GM12872 (cell line): Measurements from ENCODE around the gene SGPP1.

ENCODE experiments used
- TF ChIP-seq, protein P1 (sequence below): IDR thresholded peaks from 3 replicates; pipeline ENCODE4 v1.5.1; 2011; ENCODE audit warnings: low read depth, mild to moderate bottlenecking, low read length, moderate library complexity; ENCODE audit not compliant: insufficient read depth

Gene SGPP1, protein sequence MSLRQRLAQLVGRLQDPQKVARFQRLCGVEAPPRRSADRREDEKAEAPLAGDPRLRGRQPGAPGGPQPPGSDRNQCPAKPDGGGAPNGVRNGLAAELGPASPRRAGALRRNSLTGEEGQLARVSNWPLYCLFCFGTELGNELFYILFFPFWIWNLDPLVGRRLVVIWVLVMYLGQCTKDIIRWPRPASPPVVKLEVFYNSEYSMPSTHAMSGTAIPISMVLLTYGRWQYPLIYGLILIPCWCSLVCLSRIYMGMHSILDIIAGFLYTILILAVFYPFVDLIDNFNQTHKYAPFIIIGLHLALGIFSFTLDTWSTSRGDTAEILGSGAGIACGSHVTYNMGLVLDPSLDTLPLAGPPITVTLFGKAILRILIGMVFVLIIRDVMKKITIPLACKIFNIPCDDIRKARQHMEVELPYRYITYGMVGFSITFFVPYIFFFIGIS

DNA sequence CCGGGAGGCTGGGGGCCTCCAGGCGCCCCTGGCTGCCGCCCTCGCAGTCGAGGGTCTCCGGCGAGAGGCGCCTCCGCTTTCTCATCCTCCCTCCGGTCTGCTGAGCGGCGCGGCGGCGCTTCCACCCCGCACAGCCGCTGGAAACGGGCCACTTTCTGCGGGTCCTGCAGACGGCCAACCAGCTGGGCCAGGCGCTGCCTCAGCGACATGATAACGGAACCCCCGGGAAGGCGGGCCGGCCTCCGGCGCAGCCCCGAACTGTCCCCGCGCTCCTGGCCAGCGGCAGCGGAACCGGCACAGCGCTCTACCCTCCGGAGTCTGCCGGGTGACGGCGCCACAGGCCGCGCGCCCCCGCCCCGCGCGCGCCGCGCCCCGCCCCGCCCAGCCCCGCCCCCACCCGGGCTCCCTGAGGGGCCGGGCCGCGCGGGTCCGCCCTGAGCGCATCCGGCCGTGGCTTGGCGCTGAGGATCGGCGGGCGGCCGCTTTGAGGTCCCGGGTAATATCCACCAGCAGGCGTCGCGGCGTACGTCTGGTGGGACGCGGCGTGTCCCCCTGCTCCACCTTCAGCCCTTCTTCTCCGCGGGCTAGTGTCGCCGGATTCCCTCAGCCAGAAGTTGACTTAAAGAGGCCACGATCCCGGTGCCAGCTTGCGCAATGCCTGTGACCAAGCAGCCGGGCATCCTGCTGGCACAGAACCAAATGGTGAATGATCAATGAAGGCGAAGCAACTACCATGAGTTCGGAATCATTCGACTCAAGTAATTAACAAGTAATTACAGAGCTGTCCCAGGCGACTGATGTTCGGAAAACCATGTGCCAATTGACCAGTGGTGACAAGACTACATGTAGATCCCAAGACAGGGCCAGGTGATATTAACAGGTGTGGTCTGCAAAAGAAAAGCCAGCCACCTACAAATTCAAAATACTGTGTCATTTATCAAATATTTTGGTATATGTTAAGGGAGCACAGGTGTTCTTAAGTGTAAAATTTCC, at the start of gene SGPP1:
SGPP1 (minus strand) TSS at position 330 of the 993 bp plus-strand sequence; CDS start at position 209, 121 bp downstream.
- TF ChIP-seq, protein P1, sequence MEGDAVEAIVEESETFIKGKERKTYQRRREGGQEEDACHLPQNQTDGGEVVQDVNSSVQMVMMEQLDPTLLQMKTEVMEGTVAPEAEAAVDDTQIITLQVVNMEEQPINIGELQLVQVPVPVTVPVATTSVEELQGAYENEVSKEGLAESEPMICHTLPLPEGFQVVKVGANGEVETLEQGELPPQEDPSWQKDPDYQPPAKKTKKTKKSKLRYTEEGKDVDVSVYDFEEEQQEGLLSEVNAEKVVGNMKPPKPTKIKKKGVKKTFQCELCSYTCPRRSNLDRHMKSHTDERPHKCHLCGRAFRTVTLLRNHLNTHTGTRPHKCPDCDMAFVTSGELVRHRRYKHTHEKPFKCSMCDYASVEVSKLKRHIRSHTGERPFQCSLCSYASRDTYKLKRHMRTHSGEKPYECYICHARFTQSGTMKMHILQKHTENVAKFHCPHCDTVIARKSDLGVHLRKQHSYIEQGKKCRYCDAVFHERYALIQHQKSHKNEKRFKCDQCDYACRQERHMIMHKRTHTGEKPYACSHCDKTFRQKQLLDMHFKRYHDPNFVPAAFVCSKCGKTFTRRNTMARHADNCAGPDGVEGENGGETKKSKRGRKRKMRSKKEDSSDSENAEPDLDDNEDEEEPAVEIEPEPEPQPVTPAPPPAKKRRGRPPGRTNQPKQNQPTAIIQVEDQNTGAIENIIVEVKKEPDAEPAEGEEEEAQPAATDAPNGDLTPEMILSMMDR: peak; percentile 56; the same call in 2 of the 3 replicates

DNA sequence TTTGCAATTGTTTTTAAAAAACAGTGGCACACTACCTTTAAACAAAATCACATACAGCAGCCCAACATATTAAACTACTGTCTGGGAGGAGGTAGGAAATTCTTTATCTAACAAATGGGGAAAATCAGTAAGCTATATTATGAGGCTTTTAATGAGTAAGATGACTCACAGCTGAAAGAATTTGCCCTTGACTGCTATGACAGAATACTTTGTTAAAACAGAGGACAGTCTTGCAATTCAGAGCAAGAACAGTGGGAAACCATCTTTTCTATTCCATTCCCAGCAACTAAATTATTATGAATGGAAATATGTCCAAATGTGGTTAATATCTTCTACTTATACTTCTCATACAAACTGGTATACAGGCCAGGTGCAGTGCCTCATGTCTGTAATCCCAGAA, 49.2 kb upstream of the SGPP1 start:
- TF ChIP-seq, protein P1: no peak

DNA sequence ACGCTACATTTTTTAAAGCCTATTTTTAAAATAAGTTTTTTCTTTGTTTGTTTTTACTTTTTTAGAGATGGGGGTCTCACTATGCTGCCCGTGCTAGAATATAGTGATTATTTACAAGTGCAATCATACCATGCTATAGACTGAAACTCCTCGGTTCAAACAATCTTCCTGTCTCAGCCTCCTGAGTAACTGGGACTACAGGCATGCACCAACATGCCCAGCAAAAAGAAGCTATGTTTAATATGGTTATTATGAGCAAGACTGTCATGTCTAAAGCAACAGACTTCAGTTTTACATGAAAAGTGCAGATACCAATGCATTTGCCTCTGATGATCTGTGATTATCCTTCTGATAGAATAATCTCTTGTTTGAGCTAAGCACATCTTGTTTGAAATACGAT, 45.6 kb upstream of the SGPP1 start:
- TF ChIP-seq, protein P1: no peak

DNA sequence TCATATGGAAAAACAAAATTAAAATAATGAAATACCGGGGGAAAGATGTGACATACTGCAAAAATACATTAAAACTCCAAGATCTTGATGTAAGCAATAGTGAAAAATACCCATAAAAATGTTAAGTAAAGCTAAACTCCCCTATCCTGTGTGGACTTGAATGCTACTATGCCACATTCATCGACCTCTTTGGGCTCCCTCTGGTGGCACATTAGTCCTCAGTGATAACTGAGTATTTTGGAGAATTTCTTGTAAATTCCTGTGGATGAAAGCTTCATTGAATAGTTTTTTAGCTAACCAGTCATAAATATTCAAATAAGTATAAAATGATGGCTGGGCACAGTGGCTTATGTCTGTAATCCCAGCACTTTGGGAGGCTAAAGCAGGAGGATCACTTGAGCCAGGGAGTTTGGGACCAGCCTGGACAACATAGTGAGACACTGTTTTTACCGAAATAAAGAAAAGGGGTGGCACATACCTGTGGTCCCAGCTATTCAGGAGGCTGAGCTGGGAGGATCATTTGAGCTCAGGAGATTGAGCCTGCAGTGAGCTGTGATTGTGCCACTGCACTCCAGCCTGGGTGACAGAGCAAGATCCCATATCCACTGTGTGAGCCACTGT, 42.4 kb upstream of the SGPP1 start:
- TF ChIP-seq, protein P1: peak; percentile 66

DNA sequence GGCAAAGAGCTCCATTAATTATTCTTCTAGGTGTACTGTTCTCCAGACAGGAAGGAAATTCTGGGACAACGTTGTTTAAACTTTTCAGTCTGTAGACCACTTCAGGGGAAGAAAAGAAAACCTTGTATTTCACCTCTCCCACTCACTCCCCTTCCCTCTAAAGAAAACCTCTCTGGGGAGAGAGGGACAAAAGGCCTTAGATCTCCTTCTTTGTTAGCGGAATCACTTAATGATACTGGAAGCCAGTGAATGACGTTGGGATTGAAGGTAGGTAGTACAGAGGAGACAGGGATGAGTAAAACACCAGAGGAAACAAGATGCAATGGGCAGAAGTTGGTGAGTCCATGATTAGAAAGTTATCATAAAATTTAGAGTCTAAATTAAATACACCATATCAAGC, 38.7 kb upstream of the SGPP1 start:
- TF ChIP-seq, protein P1: no peak

DNA sequence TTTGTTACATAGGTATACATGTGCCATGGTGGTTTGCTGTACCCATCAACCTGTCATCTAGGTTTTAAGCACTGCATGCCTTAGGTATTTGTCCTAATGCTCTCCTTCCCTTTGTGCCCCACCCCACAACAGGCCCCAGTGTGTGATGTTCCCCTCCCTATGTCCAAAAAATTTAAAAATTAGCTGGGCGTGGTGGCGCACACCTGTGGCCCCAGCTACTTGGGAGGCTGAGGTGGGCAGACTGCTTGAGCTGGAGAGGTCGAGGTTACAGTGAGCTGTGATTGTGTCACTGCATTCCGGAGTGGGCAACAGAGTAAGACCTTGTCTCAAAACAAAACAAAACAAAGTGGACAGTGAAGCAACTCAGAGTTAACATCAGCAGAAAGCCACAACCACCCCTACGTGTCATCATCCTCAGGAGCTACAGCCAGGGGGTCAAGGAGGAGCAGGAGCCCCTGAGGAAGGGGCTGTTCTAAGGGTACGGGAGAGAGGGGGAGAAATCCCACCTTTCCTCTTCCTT, 36.8 kb upstream of the SGPP1 start:
- TF ChIP-seq, protein P1: no peak
